Subcutaneous adipose tissue (tissue), 4 donors: ENCODE data around the gene LHX5. TPM values are rescaled to one million over a fixed set of nuclear protein-coding genes. Genes with fewer than 3 reads are reported as not detected.

Source experiments
- total RNA-seq, 4 donors: library from RNA; depleted of rRNA; stranded (reverse); fragments of >200 nt; gene quantifications; one replicate each; pipeline ENCODE4 v1.1.0, GENCODE V29; 2016
- TF ChIP-seq, protein P1 (sequence below): fragments of 450-650 bp; IDR thresholded peaks from one replicate; pipeline ENCODE4 v1.5.1; 2016; ENCODE audit warnings: low read depth, mild to moderate bottlenecking, control low read depth, antibody characterized with exemption, moderate library complexity

The LHX5 gene
- total RNA-seq, 4 donors from 2014 or later: not detected

DNA sequence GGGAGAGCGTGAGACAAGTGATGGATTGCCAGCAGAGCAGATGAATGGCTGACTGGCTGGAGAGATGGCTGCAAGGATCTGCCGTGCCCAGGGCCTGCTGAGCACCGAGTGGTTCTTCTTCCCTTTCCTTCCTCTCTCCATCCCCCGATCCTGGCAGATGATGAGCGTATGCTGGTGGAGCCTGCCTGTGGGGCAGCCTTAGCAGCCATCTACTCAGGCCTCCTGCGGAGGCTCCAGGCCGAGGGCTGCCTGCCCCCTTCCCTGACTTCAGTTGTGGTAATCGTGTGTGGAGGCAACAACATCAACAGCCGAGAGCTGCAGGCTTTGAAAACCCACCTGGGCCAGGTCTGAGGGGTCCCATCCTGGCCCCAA is 34.0 kb downstream of the LHX5 start:
- TF ChIP-seq, protein P1, sequence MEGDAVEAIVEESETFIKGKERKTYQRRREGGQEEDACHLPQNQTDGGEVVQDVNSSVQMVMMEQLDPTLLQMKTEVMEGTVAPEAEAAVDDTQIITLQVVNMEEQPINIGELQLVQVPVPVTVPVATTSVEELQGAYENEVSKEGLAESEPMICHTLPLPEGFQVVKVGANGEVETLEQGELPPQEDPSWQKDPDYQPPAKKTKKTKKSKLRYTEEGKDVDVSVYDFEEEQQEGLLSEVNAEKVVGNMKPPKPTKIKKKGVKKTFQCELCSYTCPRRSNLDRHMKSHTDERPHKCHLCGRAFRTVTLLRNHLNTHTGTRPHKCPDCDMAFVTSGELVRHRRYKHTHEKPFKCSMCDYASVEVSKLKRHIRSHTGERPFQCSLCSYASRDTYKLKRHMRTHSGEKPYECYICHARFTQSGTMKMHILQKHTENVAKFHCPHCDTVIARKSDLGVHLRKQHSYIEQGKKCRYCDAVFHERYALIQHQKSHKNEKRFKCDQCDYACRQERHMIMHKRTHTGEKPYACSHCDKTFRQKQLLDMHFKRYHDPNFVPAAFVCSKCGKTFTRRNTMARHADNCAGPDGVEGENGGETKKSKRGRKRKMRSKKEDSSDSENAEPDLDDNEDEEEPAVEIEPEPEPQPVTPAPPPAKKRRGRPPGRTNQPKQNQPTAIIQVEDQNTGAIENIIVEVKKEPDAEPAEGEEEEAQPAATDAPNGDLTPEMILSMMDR: no peak

DNA sequence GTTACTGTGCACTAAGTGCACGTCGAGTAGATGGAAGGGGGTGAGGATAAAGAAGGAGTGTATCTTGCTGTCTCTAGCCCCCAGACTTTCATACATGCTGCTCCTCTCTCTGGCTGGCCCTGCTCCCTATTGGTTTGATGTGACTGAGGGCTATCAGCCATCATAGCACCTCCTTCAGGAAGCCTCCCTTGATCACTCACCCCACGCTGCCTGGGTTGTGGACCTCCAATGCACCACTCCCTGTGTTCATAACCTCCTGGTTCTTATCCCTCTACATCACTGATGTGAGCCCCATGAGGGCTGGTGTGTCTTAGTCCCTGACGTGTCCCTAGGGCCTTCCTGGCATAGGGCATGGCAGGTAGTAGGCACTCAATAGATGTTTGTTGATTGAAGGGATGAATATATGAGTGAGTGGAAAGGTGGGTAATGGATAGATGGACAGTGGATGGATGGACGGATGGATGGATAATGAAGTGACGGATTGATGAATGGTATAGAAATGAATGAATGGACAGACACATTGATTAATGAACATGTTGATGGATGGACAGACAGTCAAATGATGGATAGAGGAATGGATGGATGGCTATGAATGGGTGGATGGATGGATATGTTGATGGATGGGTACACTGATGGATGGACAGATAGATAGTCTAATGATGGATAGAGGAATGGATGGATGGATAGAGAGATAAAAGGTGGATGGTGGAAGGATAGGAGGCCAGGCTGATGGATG is 34.5 kb downstream of the LHX5 start:
- TF ChIP-seq, protein P1: no peak

DNA sequence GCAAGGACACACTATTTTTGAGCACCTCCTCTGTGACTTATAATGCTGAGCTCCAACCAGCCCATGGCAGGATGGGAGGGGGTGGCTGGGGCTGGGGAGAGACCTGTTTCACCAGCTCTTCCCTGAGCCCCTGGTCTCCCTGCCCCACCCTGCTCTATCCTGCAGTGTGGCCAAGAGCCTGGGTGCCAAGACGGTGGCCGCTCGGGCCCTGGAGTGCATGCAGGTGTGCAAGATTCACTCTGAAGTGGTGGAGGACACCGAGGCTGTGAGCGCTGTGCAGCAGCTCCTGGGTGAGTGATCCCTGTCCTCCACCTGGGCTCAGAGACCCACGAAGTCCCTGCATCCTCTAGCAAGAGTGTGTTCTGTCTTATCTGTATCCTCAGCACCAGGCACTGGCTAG is 35.1 kb downstream of the LHX5 start:
- TF ChIP-seq, protein P1: no peak

DNA sequence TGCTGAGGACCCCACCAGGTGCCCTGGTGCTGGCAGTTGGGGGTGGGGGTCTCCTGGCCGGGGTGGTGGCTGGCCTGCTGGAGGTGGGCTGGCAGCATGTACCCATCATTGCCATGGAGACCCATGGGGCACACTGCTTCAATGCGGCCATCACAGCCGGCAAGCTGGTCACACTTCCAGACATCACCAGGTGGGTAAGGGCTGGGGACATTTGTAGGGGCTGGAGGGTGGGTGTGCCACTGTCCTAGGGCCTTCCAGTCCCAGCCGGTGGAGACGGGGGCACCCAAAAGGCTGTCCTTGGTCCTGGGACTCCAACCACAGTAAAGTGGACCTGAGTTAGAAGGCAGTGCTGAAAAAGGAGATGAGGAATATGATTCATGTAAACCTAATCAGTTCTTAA is 36.3 kb downstream of the LHX5 start:
- TF ChIP-seq, protein P1: no peak

DNA sequence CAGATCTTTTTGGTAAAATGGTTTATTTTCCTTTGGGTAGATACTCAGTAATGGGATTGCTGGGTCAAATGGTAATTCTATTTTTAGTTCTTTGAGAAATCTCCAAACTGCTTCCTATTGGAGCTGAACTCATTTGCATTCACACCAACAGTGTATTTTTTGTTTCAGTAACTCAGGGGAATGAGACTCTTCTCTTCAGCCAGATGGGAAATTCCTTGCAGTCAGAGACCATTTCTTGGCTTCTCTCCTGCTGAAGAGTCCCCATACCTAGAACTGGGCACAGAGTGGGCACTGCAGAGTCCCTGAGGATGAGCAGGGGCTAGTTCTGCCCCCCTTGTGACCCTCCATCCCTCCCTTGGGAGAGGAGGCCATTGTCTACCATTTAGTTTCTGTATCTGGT is 38.7 kb downstream of the LHX5 start:
- TF ChIP-seq, protein P1: no peak

DNA sequence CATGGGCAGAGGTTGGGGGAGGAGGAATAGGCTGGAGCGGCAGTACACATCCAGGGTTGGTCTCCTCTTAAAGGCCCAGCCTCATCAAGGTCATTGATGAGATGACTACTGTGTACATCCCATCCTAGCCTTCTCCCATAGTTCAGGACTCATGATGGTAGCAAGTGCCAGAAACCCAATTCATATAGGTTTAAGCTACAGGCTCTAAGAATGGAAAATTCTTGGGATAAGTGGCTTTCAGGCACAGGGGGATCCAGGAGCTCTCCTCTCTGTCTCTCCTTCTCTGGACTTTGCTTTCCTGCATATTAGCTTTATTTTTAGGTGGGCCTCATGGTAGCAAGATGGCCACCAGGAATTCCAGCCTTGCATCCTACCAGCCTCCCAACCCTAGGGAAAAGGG is 43.2 kb downstream of the LHX5 start:
- TF ChIP-seq, protein P1: no peak

DNA sequence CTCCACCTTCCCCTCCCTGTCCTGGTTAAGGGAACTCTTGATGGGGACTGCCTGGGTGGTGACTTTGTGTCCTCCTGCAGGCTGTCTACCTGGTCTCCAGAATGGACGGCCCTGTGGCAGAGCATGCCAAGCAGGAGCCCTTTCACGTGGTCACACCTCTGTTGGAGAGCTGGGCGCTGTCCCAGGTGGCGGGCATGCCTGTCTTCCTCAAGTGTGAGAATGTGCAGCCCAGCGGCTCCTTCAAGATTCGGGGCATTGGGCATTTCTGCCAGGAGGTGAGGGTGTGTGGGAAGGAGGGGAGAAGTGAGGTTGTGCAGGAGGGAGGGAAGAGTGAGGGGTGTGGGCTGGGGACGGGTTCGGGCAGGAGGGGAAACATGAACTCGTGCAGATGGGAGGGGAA is 43.8 kb downstream of the LHX5 start:
- TF ChIP-seq, protein P1: no peak
